DMS79 treated with DMSO at 0.1 percent for 48 hours (cell line): ENCODE measurements around the gene NMRAL1.

Source experiments
- DNase-seq: peaks from one replicate; lab custom pipeline; 2025; lab: John Stamatoyannopoulos, UW

NMRAL1 gene

GRCh38 chr16:4465977-4466779 is 8.2 kb downstream of the NMRAL1 start:
- no peak for DNase-seq

DNA sequence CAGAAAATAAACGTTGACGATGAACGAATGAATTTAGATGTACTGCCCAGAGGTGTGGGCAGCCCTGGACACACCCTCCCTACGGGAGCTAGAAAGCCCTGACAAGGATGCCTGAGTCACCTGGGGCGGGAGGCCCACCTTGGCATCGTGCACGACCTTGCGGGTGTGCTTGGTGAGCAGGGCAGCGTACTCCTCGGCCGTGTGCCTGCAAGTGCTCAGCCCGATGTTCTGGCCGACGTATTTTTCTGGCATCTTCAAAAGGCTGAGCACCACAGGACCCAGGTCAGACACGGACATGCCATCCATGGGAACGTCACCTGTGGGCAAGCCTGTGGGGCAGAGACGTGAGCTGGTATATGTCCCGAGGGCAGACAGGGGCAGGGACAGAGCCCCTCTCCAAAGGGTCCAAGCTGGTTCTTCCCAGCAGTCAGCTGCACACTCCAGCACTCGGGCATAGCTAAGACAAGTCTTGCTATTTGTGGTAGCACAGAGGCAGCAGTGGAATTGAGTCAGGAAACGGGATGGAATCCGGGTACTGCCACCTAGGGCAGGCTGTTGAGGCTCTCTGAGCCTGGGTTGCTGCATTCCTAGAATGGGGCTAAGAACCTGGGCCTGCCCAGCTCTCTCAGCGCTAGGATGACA is 10.8 kb downstream of the NMRAL1 start:
- DNase-seq, result no peak

GRCh38 chr16:4461250-4462085 is 13.0 kb downstream of the NMRAL1 start:
- DNase-seq, result no peak

GRCh38 chr16:4460936-4461249 is 13.5 kb downstream of the NMRAL1 start:
- no peak for DNase-seq

DNA sequence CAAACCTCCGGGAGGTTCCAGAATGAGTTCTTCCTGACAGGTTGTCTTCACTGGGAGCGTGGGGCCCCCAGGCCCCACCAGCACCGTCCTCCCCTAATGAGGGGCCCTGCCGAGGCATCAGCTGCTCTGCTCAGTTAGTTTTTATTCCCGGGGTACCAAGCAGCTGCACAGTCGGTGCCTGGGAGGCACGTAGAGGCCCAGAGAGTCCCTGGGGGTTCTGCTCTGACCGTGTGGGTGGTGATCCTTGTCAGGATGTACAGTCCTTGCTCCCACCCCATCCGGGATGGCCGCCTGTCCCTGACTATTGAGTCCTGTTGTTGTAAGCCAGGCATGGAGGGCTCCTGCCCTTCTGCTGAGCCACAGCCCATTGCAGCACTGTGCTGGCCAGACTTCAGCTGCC is 18.5 kb downstream of the NMRAL1 start:
- no peak for DNase-seq

DNA sequence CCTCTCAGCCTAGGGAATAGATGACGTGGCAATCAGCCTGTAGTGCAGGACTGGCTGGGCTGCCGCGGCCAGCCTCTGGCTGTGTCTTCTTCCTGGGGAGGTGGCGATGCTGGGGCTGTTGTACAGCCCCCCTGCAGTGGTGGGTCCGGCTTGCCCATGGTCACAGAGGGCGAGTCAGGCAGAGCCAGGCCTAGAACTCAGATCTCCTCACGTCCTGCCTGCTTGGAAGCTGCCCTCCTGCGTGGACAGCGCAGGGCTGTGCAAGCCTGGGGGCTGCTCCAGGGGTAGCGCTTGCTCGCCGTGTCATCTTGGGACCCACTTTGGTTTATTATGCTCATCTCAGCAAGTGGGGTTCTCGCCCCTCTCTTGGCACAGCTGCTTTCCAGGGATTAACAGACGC is 19.3 kb downstream of the NMRAL1 start:
- no peak for DNase-seq

DNA sequence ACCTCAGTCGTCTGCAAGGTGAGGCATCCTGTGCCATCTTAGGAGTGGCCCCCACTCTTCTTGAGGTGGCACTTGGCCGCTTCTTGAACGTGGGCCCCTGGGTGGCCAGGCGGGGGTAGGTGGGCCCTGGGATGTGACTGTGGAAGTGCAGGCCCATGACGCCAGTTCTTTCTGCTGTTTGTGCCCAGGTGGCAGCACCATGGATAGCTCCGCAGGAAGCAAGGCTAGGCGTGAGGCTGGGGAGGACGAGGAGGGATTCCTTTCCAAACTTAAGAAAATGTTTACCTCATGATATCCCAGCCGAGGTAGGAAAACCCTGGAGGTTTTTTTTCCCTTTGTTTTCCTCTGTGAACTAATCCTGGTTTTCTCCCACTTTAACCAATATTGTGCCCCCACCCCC is 19.8 kb downstream of the NMRAL1 start:
- no peak for DNase-seq

- peak; percentile 13 for DNase-seq
Measured at GRCh38 chr16:4452674-4453073, 21.8 kb downstream of the NMRAL1 start.

GRCh38 chr16:4450931-4451519 is 23.4 kb downstream of the NMRAL1 start:
- DNase-seq, result no peak

- no peak for DNase-seq
Measured at GRCh38 chr16:4450430-4450829, 24.0 kb downstream of the NMRAL1 start.

- DNase-seq, result no peak
Measured at GRCh38 chr16:4443986-4444385, 30.4 kb downstream of the NMRAL1 start.

GRCh38 chr16:4443271-4443670 is 31.2 kb downstream of the NMRAL1 start:
- no peak for DNase-seq

GRCh38 chr16:4442371-4442770 is 32.1 kb downstream of the NMRAL1 start:
- DNase-seq, result no peak

GRCh38 chr16:4437366-4437765 is 37.1 kb downstream of the NMRAL1 start:
- no peak for DNase-seq

- DNase-seq, result no peak
Measured at GRCh38 chr16:4435337-4436067, 38.9 kb downstream of the NMRAL1 start.

- no peak for DNase-seq
Measured at GRCh38 chr16:4433914-4434787, 40.3 kb downstream of the NMRAL1 start.

DNA sequence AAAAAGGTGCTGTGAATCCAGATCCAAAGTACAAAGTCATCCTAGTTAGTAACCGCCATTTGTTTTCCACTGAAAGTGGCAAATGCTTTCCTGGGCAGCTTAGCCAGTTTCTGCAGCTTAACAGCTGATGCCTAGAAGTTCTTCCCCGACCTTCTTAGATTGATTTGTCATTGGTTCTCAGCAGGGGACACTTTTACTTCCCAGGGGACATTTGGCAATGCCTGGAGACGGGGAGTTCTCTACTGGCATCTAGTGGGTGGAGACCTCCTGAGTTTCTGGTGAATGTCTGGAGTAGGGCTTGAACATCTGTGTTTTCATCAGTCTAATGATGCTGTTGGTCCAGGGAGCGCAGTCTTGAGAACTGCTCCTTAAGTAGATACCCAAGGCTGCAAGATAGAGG is 41.2 kb downstream of the NMRAL1 start:
- DNase-seq, result no peak

GRCh38 chr16:4431023-4431422 is 43.4 kb downstream of the NMRAL1 start:
- DNase-seq, result no peak

- DNase-seq, result no peak
Measured at GRCh38 chr16:4428500-4428899, 45.9 kb downstream of the NMRAL1 start.

DNA sequence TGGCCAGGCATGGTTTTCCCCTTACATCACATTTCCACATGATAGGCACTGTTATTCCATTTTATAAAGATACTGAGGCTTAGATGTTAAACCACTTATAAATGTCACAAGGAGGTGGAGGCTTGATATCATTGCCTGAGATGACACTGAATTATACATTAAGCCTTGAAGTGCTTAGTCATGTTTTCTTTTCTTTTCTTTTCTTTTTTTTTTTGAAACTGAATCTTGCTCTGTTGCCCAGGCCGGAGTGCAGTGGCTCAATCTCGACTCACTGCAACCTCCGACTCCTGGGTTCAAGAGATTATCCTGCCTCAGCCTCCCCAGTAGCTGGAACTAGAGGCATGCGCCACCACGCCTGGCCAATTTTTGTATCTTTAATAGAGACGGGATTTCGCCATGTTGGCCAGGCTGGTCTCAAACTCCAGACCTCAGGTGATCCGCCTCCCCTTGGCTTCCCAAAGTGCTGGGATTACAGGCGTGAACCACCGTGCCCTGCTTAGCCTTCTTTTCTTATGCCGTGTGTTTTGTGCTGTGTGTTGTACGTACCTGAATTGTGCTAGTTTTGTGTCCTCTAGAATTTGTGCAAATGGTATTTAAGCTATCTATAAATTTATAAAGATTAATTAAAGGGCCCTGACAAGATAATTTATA is 47.6 kb downstream of the NMRAL1 start:
- no peak for DNase-seq
